ENCODE measurements around the gene RMND5B. TPM values are rescaled to one million over a fixed set of nuclear protein-coding genes. Genes with fewer than 3 reads are reported as not detected.
"Not testable (repeated sequence)": the region's sequence is repeated elsewhere in the genome, so short reads cannot be mapped to it uniquely, and the experiment has no call there.

Gene RMND5B
- polyA plus RNA-seq, 1 donor from 2014 or later = 37.3 TPM

DNA sequence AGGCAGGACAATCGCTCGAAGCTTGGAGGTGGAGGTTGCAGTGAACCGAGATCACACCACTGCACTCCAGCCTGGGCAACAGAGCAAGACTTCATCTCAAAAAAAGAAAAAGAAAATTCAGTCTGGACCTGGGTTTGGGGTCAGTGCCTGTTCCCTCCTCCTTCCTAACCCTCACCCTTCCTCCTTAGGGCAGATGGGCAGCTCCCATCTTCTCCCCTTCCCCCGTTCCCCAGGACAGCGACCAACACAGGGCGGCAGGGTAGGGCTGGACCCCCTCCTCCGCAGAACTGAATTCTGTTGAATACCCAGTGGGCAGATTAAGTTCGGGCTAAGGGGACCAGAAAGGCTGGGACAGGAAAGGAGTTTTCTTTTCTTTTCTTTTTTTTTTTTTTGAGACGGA lies 1.5 kb upstream of the RMND5B start:
- Histone ChIP-seq H3K4me2 (ENCODE audit: low read length) (no peak overlapping the region), H3K27ac (ENCODE audit: low read length) (no peak overlapping the region), H3K27me3 (ENCODE audit: insufficient read depth, low read depth, low read length) (no peaks in the 10 kb centered on the region), H3F3A (ENCODE audit: insufficient read depth, low read length, poor library complexity, severe bottlenecking) (no peaks in the 10 kb centered on the region), H3K9me2 (ENCODE audit: insufficient read depth, low read length) (no peaks in the 10 kb centered on the region), H3K9ac (ENCODE audit: low read length) (no peak overlapping the region), H3K9me3 (ENCODE audit: low read length) (no peaks in the 10 kb centered on the region), H3K4me3 (ENCODE audit: low read length) (no peak overlapping the region), H3K79me2 (replicated peaks; ENCODE audit: insufficient read depth, low read length) (peaks cover 16% of the 10 kb centered on the region), H3K36me3 (ENCODE audit: insufficient read depth, low read length) (no peaks in the 10 kb centered on the region), H2AFZ (ENCODE audit: low read depth, low read length) (no peak overlapping the region), H4K20me1 (ENCODE audit: insufficient read depth) (no peaks in the 10 kb centered on the region)
- TF ChIP-seq MXI1 (conservative IDR thresholded peaks at IDR 0.05; ENCODE audit: poor library complexity, severe bottlenecking) (no peak), EZH2 (IDR thresholded peaks at IDR 0.05; ENCODE audit: borderline replicate concordance, insufficient read depth, low read length, poor library complexity, severe bottlenecking) (no peak)

DNA sequence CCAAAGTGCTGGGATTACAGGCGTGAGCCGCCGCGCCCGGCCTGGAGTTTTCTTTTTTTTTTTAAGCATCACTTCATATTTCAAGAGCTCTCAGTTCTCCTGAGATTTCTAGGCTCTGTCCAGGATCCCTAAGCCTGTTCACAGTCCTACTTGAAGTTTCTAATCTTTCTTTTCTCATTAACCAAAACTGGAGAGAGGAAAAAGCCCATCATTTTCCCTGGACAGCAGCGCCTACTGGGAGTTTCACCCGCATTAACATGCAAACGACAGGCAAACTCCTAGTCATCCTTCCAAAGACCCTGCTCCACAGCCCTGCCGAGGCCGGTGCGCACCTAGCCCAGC lies 609 bp upstream of the RMND5B start:
- not testable (repeated sequence) for H3K27me3 ChIP-seq (ENCODE audit: insufficient read depth, low read depth, low read length)
- H2AFZ ChIP-seq (ENCODE audit: low read depth, low read length) = peak overlapping the region; percentile 95

DNA sequence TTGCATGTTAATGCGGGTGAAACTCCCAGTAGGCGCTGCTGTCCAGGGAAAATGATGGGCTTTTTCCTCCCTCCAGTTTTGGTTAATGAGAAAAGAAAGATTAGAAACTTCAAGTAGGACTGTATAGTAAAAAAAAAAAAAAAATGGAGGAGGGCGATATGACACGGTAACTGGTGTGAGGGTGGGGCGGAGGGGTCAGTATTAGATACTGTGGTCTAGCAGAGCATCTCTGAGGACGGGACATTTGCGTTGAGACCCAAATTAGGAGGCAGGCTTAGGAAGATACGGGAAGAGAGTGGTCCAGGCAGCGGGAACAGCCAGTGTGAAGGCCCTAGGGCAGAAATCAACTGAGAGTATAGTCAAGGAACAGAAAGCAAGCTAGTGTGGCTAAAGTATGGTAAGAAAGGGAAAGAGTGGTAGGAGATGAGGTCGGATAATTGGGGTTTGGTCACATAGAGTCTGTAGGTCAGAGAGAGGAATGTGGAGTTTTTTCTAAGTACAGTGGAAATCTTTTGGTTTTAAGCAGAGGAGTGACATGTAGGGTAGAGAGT lies 707 bp downstream of the RMND5B start:
- Histone ChIP-seq H3K4me3 (ENCODE audit: low read length) (peak overlapping the region; percentile 84), H3K9ac (ENCODE audit: low read length) (peak overlapping the region; percentile 86), H3K27ac (ENCODE audit: low read length) (peak overlapping the region; percentile 51), H2AFZ (ENCODE audit: low read depth, low read length) (no peak overlapping the region), H3K9me2 (ENCODE audit: insufficient read depth, low read length) (no peaks in the 10 kb centered on the region), H3K27me3 (ENCODE audit: insufficient read depth, low read depth, low read length) (no peaks in the 10 kb centered on the region), H3K4me2 (ENCODE audit: low read length) (peak overlapping the region; percentile 96), H4K20me1 (ENCODE audit: insufficient read depth) (no peaks in the 10 kb centered on the region), H3K36me3 (ENCODE audit: insufficient read depth, low read length) (no peaks in the 10 kb centered on the region), H3F3A (ENCODE audit: insufficient read depth, low read length, poor library complexity, severe bottlenecking) (no peaks in the 10 kb centered on the region), H3K9me3 (ENCODE audit: low read length) (no peaks in the 10 kb centered on the region), H3K79me2 (replicated peaks; ENCODE audit: insufficient read depth, low read length) (peaks cover 18% of the 10 kb centered on the region)
- no peak for TF ChIP-seq POLR2AphosphoS5 (IDR thresholded peaks at IDR 0.05)

More for the DNA sequence above, 609 bp upstream of the RMND5B start:
- not testable (repeated sequence) for H4K20me1 ChIP-seq (ENCODE audit: insufficient read depth); H3K36me3 ChIP-seq (ENCODE audit: insufficient read depth, low read length); H3K9me2 ChIP-seq (ENCODE audit: insufficient read depth, low read length); H3F3A ChIP-seq (ENCODE audit: insufficient read depth, low read length, poor library complexity, severe bottlenecking); H3K9me3 ChIP-seq (ENCODE audit: low read length)
- Histone ChIP-seq H3K79me2 (replicated peaks; ENCODE audit: insufficient read depth, low read length) (peaks cover 18% of the 10 kb centered on the region), H3K27ac (ENCODE audit: low read length) (peak overlapping the region; percentile 79), H3K4me3 (ENCODE audit: low read length) (peak overlapping the region; percentile 84), H3K4me2 (ENCODE audit: low read length) (peak overlapping the region; percentile 39), H3K9ac (ENCODE audit: low read length) (peak overlapping the region; percentile 86)

DNA sequence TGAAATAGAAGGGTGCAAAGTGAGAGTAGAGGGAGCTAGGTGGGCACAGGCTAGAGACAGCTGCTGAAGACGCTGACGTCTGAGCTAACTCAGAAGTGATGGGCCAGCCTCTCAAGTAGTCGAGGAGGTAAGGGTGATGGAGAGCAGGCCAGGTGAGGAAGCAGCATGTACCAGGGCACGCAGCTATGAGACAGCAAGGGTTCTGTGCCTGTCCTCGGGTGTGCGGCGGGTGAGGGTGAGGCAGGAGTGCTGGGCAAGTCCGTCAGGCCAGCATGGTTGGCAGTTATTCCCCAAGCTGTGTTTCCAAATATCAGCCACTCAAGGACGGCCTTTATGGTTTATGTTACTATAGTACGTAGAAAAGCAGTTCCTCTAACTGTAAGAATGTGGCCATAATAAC lies 6.2 kb downstream of the RMND5B start:
- Histone ChIP-seq H3F3A (ENCODE audit: insufficient read depth, low read length, poor library complexity, severe bottlenecking) (no peaks in the 10 kb centered on the region), H3K79me2 (replicated peaks; ENCODE audit: insufficient read depth, low read length) (peaks cover 8% of the 10 kb centered on the region), H3K4me3 (ENCODE audit: low read length) (no peak overlapping the region), H3K9me3 (ENCODE audit: low read length) (no peaks in the 10 kb centered on the region), H3K27ac (ENCODE audit: low read length) (no peak overlapping the region), H3K9me2 (ENCODE audit: insufficient read depth, low read length) (no peaks in the 10 kb centered on the region), H3K4me2 (ENCODE audit: low read length) (no peak overlapping the region), H3K9ac (ENCODE audit: low read length) (no peak overlapping the region), H2AFZ (ENCODE audit: low read depth, low read length) (no peak overlapping the region), H4K20me1 (ENCODE audit: insufficient read depth) (no peaks in the 10 kb centered on the region), H3K27me3 (ENCODE audit: insufficient read depth, low read depth, low read length) (no peaks in the 10 kb centered on the region), H3K36me3 (ENCODE audit: insufficient read depth, low read length) (no peaks in the 10 kb centered on the region)
- no peak for TF ChIP-seq SMC3 (conservative IDR thresholded peaks at IDR 0.05; ENCODE audit: poor library complexity)

DNA sequence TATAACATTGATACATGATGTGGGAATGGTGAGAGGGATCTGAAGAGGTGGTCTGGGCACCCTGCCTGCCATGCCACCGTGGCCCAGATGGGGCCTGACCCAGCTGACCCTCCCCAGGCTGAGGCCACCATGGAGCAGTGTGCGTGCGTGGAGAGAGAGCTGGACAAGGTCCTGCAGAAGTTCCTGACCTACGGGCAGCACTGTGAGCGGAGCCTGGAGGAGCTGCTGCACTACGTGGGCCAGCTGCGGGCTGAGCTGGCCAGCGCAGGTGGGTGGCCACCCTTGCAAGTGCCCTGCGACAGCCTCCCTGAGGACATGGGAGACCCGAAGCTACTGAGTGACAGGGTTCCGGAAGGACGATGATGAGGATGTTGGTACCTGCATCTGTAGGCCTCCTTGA lies 7.2 kb downstream of the RMND5B start:
- no peaks in the 10 kb centered on the region for H3K9me2 ChIP-seq (ENCODE audit: insufficient read depth, low read length)

More for the DNA sequence above, 7.2 kb downstream of the RMND5B start:
- H2AFZ ChIP-seq (ENCODE audit: low read depth, low read length) = no peak overlapping the region
- H3K27ac ChIP-seq (ENCODE audit: low read length) = no peak overlapping the region
- no peaks in the 10 kb centered on the region for H3K27me3 ChIP-seq (ENCODE audit: insufficient read depth, low read depth, low read length)
- H3K4me3 ChIP-seq (ENCODE audit: low read length) = no peak overlapping the region
- no peaks in the 10 kb centered on the region for H3K9me3 ChIP-seq (ENCODE audit: low read length)
- no peak for TF ChIP-seq SMC3 (conservative IDR thresholded peaks at IDR 0.05; ENCODE audit: poor library complexity)
- TF ChIP-seq TAF1 (IDR thresholded peaks at IDR 0.05; ENCODE audit: low read depth) = no peak
- TF ChIP-seq, protein P1, sequence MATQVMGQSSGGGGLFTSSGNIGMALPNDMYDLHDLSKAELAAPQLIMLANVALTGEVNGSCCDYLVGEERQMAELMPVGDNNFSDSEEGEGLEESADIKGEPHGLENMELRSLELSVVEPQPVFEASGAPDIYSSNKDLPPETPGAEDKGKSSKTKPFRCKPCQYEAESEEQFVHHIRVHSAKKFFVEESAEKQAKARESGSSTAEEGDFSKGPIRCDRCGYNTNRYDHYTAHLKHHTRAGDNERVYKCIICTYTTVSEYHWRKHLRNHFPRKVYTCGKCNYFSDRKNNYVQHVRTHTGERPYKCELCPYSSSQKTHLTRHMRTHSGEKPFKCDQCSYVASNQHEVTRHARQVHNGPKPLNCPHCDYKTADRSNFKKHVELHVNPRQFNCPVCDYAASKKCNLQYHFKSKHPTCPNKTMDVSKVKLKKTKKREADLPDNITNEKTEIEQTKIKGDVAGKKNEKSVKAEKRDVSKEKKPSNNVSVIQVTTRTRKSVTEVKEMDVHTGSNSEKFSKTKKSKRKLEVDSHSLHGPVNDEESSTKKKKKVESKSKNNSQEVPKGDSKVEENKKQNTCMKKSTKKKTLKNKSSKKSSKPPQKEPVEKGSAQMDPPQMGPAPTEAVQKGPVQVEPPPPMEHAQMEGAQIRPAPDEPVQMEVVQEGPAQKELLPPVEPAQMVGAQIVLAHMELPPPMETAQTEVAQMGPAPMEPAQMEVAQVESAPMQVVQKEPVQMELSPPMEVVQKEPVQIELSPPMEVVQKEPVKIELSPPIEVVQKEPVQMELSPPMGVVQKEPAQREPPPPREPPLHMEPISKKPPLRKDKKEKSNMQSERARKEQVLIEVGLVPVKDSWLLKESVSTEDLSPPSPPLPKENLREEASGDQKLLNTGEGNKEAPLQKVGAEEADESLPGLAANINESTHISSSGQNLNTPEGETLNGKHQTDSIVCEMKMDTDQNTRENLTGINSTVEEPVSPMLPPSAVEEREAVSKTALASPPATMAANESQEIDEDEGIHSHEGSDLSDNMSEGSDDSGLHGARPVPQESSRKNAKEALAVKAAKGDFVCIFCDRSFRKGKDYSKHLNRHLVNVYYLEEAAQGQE (IDR thresholded peaks at IDR 0.05; ENCODE audit: borderline replicate concordance) = no peak
- TF ChIP-seq MXI1 (conservative IDR thresholded peaks at IDR 0.05; ENCODE audit: poor library complexity, severe bottlenecking) = no peak
- TF ChIP-seq EZH2 (IDR thresholded peaks at IDR 0.05; ENCODE audit: borderline replicate concordance, insufficient read depth, low read length, poor library complexity, severe bottlenecking) = no peak
- TF ChIP-seq EP300 (conservative IDR thresholded peaks at IDR 0.05; ENCODE audit: poor library complexity, severe bottlenecking) = no peak
- TF ChIP-seq POLR2AphosphoS5 (IDR thresholded peaks at IDR 0.05) = no peak
- H3K4me2 ChIP-seq (ENCODE audit: low read length) = no peak overlapping the region
- no peaks in the 10 kb centered on the region for H4K20me1 ChIP-seq (ENCODE audit: insufficient read depth)
- peaks cover 4% of the 10 kb centered on the region for H3K79me2 ChIP-seq (replicated peaks; ENCODE audit: insufficient read depth, low read length)
- no peak overlapping the region for H3K9ac ChIP-seq (ENCODE audit: low read length)
- H3F3A ChIP-seq (ENCODE audit: insufficient read depth, low read length, poor library complexity, severe bottlenecking) = no peaks in the 10 kb centered on the region
- no peaks in the 10 kb centered on the region for H3K36me3 ChIP-seq (ENCODE audit: insufficient read depth, low read length)

All from neural cell (in vitro differentiated cells).